C4-2B (cell line): ENCODE data around the gene FHAD1.

Experiments used
- H3K27ac ChIP-seq: fragments of 450-650 bp; 2 replicates; pipeline ENCODE4 v1.5.1; 2017
- ZFX ChIP-seq: fragments of 450-650 bp; IDR thresholded peaks from 2 replicates; pipeline ENCODE4 v1.6.1; 2017
- TF ChIP-seq, protein P1 (sequence below): fragments of 450-650 bp; conservative IDR thresholded peaks from 2 replicates; pipeline ENCODE4 v1.5.1; 2017; ENCODE audit warnings: mild to moderate bottlenecking

Gene FHAD1

GRCh38 chr1:15339570-15339969, 92.5 kb downstream of the FHAD1 start:
- TF ChIP-seq ZFX = no peak
- TF ChIP-seq, protein P1, sequence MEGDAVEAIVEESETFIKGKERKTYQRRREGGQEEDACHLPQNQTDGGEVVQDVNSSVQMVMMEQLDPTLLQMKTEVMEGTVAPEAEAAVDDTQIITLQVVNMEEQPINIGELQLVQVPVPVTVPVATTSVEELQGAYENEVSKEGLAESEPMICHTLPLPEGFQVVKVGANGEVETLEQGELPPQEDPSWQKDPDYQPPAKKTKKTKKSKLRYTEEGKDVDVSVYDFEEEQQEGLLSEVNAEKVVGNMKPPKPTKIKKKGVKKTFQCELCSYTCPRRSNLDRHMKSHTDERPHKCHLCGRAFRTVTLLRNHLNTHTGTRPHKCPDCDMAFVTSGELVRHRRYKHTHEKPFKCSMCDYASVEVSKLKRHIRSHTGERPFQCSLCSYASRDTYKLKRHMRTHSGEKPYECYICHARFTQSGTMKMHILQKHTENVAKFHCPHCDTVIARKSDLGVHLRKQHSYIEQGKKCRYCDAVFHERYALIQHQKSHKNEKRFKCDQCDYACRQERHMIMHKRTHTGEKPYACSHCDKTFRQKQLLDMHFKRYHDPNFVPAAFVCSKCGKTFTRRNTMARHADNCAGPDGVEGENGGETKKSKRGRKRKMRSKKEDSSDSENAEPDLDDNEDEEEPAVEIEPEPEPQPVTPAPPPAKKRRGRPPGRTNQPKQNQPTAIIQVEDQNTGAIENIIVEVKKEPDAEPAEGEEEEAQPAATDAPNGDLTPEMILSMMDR = no peak
- H3K27ac ChIP-seq = no peak overlapping the region; the same call in 1 of the 2 replicates

DNA sequence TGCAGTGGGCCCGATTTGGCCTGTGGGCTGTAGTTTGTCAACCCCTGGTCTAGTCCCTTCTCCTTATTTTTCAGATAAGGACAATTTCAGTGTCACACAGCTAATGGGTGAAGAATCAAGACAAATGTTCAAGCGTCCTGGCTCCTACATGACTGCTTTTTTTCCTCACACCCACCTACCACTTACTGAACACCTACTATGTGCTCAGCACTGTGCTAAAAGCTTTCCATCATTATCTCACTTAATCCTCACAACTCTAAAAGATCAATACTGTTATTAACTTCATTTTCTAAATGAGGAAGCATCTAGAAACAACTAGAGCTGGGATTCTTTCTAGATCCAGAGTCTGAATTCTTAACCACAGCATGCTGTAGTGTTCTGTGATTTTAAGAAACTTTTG, 94.2 kb downstream of the FHAD1 start:
- H3K27ac ChIP-seq = no peak overlapping the region
- no peak for TF ChIP-seq ZFX
- TF ChIP-seq, protein P1 = no peak

GRCh38 chr1:15341634-15342407, 94.8 kb downstream of the FHAD1 start:
- TF ChIP-seq ZFX = no peak
- TF ChIP-seq, protein P1 = no peak
- no peak overlapping the region for H3K27ac ChIP-seq

- H3K27ac ChIP-seq = no peak overlapping the region
Observed at GRCh38 chr1:15342408-15342967, 95.5 kb downstream of the FHAD1 start.

DNA sequence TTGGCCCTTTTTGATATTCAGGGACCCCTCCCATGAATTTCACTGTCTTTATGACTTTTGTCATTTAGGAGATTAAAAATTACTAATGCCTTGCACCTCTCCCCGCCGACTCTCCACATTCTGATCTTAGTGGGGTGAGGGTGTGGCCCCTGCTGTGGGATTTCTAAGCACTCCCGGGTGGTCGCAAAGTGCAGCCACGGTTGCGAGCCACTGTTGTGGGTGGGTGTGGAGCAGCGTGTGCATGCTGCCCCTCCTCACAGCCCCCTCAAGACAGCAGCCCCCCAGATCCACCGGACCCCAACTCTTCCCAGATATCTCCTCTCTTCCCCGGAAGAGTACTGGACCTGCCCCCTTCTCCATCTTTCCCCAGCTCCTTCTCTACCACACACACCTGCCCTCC, 96.1 kb downstream of the FHAD1 start:
- no peak overlapping the region; the same call in 1 of the 2 replicates for H3K27ac ChIP-seq
- TF ChIP-seq, protein P1 = no peak
- no peak for TF ChIP-seq ZFX

More at GRCh38 chr1:15342408-15342967, 95.5 kb downstream of the FHAD1 start:
- TF ChIP-seq, protein P1 = no peak
- no peak for TF ChIP-seq ZFX

- no peak overlapping the region for H3K27ac ChIP-seq
- TF ChIP-seq, protein P1 = no peak
Observed at GRCh38 chr1:15343729-15344128, 96.7 kb downstream of the FHAD1 start.

- no peak overlapping the region for H3K27ac ChIP-seq
- no peak for TF ChIP-seq ZFX
- TF ChIP-seq, protein P1 = no peak
Observed at GRCh38 chr1:15344380-15344779, 97.4 kb downstream of the FHAD1 start.
